Measurements from ENCODE around the gene PFN3. TPM values are rescaled to one million over a fixed set of nuclear protein-coding genes. Genes with fewer than 3 reads are reported as not detected.
"Not testable (repeated sequence)": the region's sequence is repeated elsewhere in the genome, so short reads cannot be mapped to it uniquely, and the experiment has no call there.

PFN3 gene
- total RNA-seq, 4 donors from 2014 or later, result not detected

DNA sequence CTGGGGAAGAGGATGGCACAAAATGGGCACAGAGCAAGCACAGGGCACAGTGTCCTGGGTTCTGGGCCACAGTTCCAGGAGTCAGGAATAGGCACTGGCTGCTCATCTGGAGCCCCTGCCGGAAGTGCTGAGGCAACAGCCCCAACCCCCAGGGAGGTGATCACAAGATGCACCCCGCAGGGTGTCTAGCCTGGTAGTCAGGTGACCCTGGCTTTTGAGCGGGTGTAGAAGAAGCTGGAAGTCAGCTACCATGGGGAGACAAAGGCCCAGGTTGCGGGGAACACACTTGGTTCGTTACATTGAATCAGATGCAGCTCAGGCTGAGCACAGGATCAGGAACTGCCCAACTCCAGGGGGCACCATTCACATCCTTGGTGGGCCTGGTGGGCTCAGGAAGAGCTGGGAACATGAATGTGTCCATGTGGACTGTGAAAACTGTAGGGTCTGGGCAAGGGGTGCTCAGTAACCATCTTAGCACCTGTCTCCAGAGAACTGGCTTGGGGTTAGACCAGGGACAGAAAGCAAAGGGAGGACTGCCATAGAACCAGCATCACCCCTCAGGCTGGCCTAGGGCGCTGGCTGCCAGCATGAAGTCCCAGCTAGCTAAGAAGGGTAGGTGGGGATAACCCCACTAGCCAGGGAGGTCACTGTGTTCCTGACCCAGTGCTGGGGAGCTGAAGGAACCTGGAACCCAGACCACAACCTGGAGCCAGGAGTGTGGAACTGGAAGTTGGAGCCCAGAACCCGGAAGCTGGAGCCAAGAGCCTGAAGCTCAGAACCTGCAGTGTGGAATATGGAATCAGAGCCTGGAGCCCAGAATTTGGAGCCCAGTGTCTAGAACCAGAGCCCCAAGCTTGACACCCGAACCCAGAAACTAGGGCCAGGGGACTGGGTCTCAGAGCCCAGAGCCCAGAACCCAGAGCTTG is 22.3 kb downstream of the PFN3 start:
- no peak overlapping the region for H3K4me3 ChIP-seq (ENCODE audit: low read depth, poor library complexity, severe bottlenecking)
- WGBS, 2 donors, result 85 to 86% methylated on average over 8 of the region's 8 CpGs
- intact Hi-C loops (cut with DNase I; ENCODE audit: low total_unique reads), result no loop called here
- DNase-seq (ENCODE audit: low spot score in 2 of 2), result no peak
- no peak for TF ChIP-seq POLR2A (IDR thresholded peaks at IDR 0.05)
- TF ChIP-seq, protein P1, sequence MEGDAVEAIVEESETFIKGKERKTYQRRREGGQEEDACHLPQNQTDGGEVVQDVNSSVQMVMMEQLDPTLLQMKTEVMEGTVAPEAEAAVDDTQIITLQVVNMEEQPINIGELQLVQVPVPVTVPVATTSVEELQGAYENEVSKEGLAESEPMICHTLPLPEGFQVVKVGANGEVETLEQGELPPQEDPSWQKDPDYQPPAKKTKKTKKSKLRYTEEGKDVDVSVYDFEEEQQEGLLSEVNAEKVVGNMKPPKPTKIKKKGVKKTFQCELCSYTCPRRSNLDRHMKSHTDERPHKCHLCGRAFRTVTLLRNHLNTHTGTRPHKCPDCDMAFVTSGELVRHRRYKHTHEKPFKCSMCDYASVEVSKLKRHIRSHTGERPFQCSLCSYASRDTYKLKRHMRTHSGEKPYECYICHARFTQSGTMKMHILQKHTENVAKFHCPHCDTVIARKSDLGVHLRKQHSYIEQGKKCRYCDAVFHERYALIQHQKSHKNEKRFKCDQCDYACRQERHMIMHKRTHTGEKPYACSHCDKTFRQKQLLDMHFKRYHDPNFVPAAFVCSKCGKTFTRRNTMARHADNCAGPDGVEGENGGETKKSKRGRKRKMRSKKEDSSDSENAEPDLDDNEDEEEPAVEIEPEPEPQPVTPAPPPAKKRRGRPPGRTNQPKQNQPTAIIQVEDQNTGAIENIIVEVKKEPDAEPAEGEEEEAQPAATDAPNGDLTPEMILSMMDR (IDR thresholded peaks at IDR 0.05), result no peak

DNA sequence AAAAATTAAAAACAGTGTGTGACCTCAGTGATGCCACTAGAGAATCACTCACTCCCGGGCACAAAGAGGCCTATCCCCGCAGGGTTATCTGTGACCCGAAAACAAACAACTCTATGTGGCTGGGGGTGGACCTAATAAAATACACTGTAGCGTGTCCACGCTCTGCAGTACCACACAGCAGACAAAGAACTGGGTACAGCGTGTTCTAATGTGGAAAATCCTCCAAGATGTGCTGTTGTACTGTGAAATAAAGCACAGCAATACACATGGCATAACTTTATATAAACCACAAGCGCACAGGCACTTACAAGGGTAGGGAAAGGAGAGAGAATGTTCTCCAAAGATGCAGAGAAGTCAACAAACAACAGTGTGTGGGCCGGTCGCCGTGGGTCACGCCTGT is 24.4 kb downstream of the PFN3 start:
- no peak for TF ChIP-seq POLR2A (IDR thresholded peaks at IDR 0.05)
- TF ChIP-seq, protein P1 (IDR thresholded peaks at IDR 0.05), result no peak
- 82 to 83% methylated on average over 11 of the region's 11 CpGs for WGBS, 2 donors
- no peak for DNase-seq (ENCODE audit: low spot score in 2 of 2)
- H3K4me3 ChIP-seq (ENCODE audit: low read depth, poor library complexity, severe bottlenecking), result no peak overlapping the region
- intact Hi-C loops (cut with DNase I; ENCODE audit: low total_unique reads), result no loop called here

DNA sequence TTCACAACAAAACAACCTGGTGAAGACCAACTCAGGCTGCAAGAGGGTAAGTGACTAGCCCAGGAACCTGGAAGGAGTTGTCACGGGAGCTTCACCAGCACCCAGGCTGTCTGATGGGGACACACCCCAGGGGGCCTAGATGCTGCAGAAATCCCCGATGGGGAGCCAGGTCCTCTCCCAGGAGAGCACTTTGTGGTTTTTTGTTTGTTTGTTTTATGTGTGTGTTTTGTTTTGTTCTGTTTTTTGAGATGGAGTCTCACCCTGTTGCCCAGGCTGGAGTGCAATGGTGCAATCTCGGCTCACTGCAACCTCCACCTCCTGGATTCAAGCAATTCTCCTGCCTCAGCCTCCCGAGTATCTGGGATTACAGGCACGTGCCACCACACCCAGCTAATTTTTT is 24.9 kb downstream of the PFN3 start:
- 78 to 79% methylated on average over 5 of the region's 5 CpGs for WGBS, 2 donors
- intact Hi-C loops (cut with DNase I; ENCODE audit: low total_unique reads), result not testable (repeated sequence)

DNA sequence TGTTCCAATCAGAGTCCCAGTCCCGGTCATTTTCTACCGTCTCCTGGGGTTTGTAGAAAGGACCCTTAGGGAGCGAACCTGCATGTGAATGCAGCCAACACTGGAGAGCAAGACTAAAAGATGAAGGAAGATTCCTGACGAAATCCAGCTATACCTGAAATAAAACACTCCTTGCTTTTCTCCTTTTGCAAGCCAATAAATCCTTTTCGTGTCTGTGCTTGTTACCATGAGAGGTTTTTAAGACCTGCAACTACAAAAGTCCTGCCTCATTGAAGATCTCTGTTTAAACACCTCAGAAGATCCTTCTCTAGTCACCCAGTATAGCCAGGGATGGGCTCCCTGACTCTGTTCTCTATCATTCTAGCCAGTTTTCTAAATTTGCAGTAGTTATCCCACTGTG is 26.2 kb downstream of the PFN3 start:
- 38 to 56% methylated on average over 5 of the region's 5 CpGs for WGBS, 2 donors
- intact Hi-C loops (cut with DNase I; ENCODE audit: low total_unique reads), result no loop called here
- H3K4me3 ChIP-seq (ENCODE audit: low read depth, poor library complexity, severe bottlenecking), result no peak overlapping the region
- TF ChIP-seq, protein P1 (IDR thresholded peaks at IDR 0.05), result no peak
- no peak for TF ChIP-seq POLR2A (IDR thresholded peaks at IDR 0.05)
- DNase-seq (ENCODE audit: low spot score in 2 of 2), result no peak

More for the DNA sequence above, 24.9 kb downstream of the PFN3 start:
- not testable (repeated sequence) for H3K4me3 ChIP-seq (ENCODE audit: low read depth, poor library complexity, severe bottlenecking); DNase-seq (ENCODE audit: low spot score in 2 of 2)

DNA sequence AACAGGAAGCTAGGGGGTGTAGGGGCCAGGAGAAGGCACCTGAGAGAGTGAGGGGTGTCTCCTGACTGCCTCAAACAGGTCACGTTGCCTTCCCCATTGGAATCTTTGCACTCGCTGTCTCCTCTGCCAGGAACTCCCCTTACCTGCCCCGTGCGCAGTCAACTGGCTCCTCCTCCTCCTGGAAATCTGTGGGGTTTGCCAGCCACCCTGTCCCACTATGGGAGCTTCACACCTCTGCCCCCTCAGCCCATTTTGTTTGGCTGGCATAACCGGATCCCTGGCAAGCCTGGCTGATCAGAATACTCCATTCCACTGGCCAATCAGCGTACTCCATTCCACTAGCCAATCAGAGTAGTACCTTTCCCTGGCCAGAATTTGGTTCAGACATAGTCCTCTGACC is 26.7 kb downstream of the PFN3 start:
- TF ChIP-seq, protein P1 (IDR thresholded peaks at IDR 0.05), result no peak
- TF ChIP-seq POLR2A (IDR thresholded peaks at IDR 0.05), result no peak
- 24 to 39% methylated on average over 6 of the region's 6 CpGs for WGBS, 2 donors
- intact Hi-C loops (cut with DNase I; ENCODE audit: low total_unique reads), result no loop called here
- H3K4me3 ChIP-seq (ENCODE audit: low read depth, poor library complexity, severe bottlenecking), result no peak overlapping the region
- DNase-seq (ENCODE audit: low spot score in 2 of 2), result no peak

DNA sequence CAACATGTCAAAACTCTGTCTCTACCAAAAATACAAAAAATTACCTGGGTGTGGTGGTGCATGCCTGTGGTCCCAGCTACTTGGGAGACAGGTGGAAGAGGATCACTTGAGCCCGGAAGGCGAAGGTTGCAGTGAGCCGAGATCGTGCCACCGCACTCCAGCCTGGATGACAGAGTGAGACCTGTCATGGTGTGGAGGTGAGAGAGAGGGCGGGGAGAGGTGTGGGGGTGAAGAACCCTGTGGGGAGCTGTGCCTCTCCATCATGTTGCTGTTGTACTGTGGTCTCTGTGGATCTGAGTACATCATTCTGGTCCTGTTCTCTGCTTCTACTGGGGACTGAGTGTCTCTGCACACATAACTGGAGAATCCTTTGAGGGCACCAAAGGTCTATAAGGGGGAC is 27.6 kb downstream of the PFN3 start:
- H3K4me3 ChIP-seq (ENCODE audit: low read depth, poor library complexity, severe bottlenecking), result no peak overlapping the region
- WGBS, 2 donors, result 68 to 73% methylated on average over 6 of the region's 6 CpGs
- intact Hi-C loops (cut with DNase I; ENCODE audit: low total_unique reads), result no loop called here
- TF ChIP-seq, protein P1 (IDR thresholded peaks at IDR 0.05), result no peak
- no peak for TF ChIP-seq POLR2A (IDR thresholded peaks at IDR 0.05)
- no peak for DNase-seq (ENCODE audit: low spot score in 2 of 2)

Data from lower leg skin (tissue), 4 donors.